ENCODE data around the gene ALAD.

ALAD gene

DNA sequence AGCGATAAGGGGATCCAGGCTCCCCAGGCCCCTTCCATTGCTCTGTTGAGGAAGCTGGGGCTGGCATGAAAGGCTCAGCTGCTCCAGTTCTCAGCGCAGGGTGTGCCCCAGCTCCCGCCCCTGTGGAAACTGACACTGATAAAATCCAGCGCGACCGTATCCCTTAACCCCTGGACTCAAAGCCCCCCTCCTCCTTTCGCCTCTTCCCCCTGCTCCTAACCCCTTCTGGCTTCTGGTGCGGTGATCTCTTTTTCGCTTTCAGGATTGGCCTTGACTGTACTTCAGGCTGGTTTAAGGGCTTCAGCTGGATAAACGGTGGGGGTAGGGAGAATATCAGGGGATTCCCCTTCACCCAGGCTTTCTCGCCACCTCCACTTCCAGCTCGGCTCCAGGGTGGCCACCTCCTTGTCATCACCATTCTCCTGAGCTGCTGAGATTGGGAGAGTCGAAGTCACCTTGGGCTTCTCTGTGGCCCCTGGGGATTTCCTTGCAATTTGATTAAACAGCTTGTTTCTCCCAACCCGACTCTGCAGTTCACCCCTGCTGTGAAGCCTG is 50.9 kb downstream of the ALAD start:
- peak overlapping the region; percentile 61 for H3K4me3 ChIP-seq (ENCODE audit: low read depth, low read length)

- peak within 1 kb of the TSS; percentile 61 for H3K4me3 ChIP-seq (ENCODE audit: low read depth, low read length)
These were observed 51.5 kb downstream of the ALAD start, which contains the start of gene BSPRY for GRCh38 chr9:113349445-113350094. BSPRY (plus strand) TSS chr9:113349541; CDS start chr9:113349580, 39 bp downstream.

DNA sequence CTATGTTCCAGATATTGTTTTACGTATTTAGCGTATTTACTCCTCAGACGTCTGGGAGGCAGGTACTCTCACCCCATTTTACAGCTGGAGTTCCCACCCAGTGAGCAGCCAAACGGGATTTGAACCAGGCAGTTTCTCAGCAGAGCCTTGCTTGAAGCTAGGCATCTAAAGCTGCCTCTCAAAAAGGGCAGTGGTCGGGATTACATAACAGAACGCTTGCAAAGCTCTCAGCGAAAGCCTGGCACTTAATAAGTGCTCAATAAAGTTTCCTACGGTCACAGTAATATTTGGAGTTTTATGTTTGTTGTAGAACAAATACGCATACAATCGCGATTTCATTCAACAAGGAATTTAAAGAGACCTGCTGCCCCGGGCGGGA is 52.0 kb downstream of the ALAD start:
- peak overlapping the region; percentile 31 for H3K4me3 ChIP-seq (ENCODE audit: low read depth, low read length)

GRCh38 chr9:113348437-113348836 is 52.6 kb downstream of the ALAD start:
- no peak overlapping the region for H3K4me3 ChIP-seq (ENCODE audit: low read depth, low read length)

DNA sequence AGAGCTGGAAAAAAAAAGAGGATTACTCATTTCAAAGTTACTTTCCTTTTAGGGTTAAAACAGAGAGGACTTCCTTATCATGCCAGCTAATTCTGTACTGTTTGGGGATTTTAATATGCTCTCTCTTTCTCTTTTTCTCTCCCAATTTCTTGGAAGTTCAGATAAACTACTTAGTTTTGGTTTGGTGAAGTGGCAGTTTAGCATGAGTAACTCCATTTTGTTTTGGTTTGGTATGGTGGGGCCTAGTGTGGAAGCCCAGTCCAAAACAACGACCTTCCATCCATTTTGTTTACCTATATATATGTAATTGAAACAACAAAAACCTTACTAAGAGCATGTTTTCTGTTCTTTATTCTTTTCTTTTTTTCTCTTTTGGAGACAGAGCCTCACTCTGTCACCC is 55.4 kb downstream of the ALAD start:
- no peak overlapping the region for H3K4me3 ChIP-seq (ENCODE audit: low read depth, low read length)

DNA sequence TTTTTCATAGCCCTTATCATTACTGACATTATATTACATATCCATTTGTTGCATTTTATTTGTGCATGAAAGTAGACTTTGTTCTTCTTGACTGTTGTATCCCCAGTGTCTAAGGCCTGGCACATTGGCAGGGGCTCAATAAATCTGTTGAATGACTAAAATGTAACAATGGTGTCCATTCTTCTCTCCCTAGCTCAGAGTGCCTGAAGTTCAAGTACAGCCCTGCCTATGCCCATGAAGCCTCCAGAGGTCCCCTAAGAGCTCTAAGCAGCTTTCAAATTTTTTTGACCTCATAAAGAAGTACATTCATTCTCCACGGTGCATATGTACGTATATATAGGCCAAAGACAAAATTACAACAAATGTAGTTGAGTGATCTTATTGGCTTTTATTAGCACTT is 55.9 kb downstream of the ALAD start:
- H3K4me3 ChIP-seq (ENCODE audit: low read depth, low read length): no peak overlapping the region

GRCh38 chr9:113343732-113344231 is 57.3 kb downstream of the ALAD start:
- H3K4me3 ChIP-seq (ENCODE audit: low read depth, low read length): no peak overlapping the region

DNA sequence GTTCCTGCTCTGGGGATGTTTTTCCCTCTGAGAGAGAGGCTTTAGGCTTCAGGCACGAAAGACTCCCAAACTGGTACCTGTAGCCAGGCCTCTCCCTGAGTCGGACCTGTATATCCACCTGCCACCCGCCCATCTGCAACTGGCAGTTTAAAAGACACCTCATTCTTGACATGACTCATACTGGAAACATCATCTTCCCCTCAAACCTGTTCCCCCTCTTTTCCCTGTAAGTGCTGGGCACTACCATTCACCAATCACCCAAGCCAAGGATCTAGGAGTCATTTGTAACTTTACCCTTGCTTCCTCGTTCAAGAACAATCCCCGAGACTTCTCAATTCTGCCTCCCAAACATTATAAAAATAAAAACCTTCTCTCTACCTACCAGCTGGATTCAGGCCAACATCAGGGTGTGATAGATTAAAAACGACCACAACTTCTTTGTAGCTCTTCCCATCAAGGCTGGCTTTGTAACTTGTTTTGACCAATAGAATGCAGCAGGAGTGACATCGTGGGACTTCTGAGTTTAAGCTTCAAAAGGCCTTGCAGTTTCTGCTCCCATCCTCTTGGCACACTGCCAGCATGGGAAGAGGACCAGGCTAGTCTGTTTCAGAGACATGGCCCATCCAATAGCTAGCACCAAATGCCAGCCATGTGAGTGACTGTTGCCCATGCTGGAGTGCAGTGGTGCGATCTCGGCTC is 59.2 kb downstream of the ALAD start:
- H3K4me3 ChIP-seq (ENCODE audit: low read depth, low read length): no peak overlapping the region

DNA sequence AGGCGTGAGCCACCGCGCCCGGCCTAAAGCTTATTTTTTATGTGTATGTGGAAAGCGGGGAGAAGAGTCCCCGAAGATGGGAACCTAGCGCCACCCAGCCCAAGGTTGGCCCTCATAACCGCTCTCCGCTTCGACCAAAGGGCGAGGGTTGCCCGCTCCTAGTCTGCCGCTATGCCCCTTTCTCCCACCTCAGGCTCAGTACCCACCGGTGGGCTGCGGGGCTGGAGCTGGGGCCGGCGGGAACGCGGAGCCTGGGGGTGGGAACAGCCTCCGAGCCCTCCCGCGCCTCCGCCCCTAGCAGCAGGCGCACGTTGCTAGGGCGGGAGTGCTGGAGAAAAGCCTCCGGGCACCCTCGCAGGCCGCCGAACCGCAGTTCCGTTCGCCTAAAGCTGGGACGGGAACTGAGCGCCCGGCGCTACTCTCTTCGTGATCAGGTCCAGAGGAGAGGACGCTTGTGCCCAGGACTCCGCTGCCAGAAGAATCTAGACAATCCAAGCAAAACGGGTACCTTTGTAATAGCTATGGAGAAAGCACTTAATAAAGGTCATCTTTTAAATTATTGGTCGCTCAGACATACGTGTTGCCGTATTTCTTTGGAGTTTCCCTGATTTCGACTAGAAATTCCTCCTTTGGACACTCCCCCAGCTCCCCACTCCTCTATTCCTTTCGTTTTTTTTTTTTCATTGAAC is 60.9 kb downstream of the ALAD start, which contains the start of gene WDR31:
Gene WDR31 (minus strand): TSS at position 265 of the 689 bp plus-strand sequence. CDS start 8,253 bp downstream, outside the sequence.
- peak within 1 kb of the TSS; percentile 72 for H3K4me3 ChIP-seq (ENCODE audit: low read depth, low read length)

GRCh38 chr9:113337714-113338113 is 63.4 kb downstream of the ALAD start:
- no peak overlapping the region for H3K4me3 ChIP-seq (ENCODE audit: low read depth, low read length)
